Mucosa of descending colon (tissue), 3 donors: ENCODE results near the gene BUD13. TPM values are rescaled to one million over a fixed set of nuclear protein-coding genes. Genes with fewer than 3 reads are reported as not detected.

ENCODE experiments used
- ATAC-seq: fragments of 200-7000 bp; cut with Tn5 transposase; one replicate; pipeline ENCODE4 v1.9.1; 2020; ENCODE audit warnings: mild to moderate bottlenecking, moderate library complexity
- DNase-seq, 3 donors: peaks; one replicate each; pipeline ENCODE4 v3.0.0-alpha.2; 2020
- H3K36me3 ChIP-seq: fragments of 200-600 bp; one replicate; pipeline ENCODE4 v1.8.0; 2021; ENCODE audit warnings: low read depth, mild to moderate bottlenecking
- H3K4me1 ChIP-seq: fragments of 200-600 bp; one replicate; pipeline ENCODE4 v1.8.0; 2021; ENCODE audit warnings: low read depth, mild to moderate bottlenecking
- H3K4me3 ChIP-seq: fragments of 200-600 bp; one replicate; pipeline ENCODE4 v1.8.0; 2021; ENCODE audit warnings: mild to moderate bottlenecking
- H3K9me3 ChIP-seq: fragments of 200-600 bp; one replicate; pipeline ENCODE4 v1.8.0; 2021; ENCODE audit warnings: mild to moderate bottlenecking
- intact Hi-C, 2 donors: fragments of 100-400 bp; cut with DNase I in 1 of 2; cut with micrococcal nuclease in 1 of 2; formaldehyde crosslinking; loops; one replicate each; pipeline versions ENCODE4 v1.11.0 to v1.11.1; 2022; cut with DNase I, micrococcal nuclease
- total RNA-seq, 3 donors: library from RNA; stranded (reverse); fragmentation: NEBNext Ultra II Directional in 2 of 3; extraction: Animal tissue kit (Norgen Biotek cat#: 25700) in 2 of 3; gene quantifications; one replicate each; pipeline versions ENCODE4 v1.2.1 to v1.2.4, GENCODE V29; 2021 to 2023
- TF ChIP-seq, protein P1 (sequence below): fragments of 200-600 bp; IDR thresholded peaks from one replicate; pipeline ENCODE4 v1.8.0; 2022; ENCODE audit warnings: antibody characterized with exemption, mild to moderate bottlenecking
- donor health status: DM: no; HTN: no; CAD: no; lungs with moderate emphysema.
- donor health status: DM: no; HTN: no; CAD: no.
- donor health status: DM: no; HTN: yes; CAD: no.

BUD13 gene
- total RNA-seq, 3 donors from 2014 or later, result 15.6 to 18.9 (median 15.6) TPM

DNA sequence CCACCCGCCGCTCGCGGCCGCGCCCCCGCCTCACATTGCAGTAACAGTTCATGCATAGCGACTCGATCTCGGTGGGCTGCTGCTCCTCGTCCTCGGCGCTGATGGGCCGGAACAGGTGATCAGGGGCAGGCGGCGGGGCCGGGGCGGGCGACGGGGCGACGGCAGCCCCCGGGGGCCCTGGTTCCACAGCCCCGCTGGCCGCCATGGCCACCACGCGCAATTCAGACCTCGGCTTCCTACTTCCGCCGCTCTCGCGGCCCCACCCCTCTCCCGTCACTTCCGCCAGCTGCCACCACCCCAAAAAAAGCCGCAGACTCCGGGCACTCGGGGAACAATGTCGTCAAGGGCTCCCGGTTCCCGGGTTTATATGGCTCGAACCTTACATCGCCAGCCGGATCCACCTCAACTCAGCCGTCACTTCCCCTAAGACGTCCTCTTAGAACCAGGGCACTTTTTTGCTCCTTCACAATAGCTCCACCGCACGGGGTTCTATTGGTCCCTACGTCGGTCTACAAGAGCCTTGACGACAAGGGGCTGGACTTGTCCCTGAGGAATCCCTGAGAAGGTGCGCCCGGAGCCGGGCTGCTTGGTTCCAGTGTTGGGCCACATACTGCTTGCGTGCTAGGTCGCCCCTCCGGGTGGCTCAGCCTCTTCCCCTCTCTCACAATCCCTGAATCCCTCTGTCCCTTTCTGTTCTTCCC is 15.1 kb upstream of the BUD13 start, which contains the start of gene ZPR1:
ZPR1 (minus strand) TSS at position 238 of the 701 bp plus-strand sequence; CDS start at position 205, 33 bp downstream.
- H3K4me1 ChIP-seq, result peaks cover 11% of the 10 kb centered on the region
- intact Hi-C loops, result no loop called here

DNA sequence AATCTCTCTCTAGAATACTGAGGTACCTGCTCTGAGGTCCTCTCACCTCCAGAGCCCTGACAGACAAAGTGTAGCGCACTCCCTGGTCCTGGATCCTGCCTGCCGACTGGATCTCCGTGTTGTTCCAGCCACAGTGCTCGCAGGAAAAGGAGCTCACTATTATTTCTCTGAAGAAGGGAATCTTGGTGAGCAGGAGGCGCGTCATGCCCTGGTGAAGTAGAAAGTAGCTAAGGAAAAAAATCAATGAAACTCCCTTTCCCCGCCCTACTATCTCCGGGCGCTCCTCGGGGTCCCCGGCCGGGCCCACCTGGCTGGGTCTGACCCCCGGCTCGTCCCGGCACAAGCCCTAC is 14.6 kb upstream of the BUD13 start:
- no peak for DNase-seq
- intact Hi-C loops, result no loop called here
- peak; percentile 18 for ATAC-seq
- H3K4me1 ChIP-seq, result peaks cover 11% of the 10 kb centered on the region
- H3K4me3 ChIP-seq, result peak overlapping the region; percentile 94
- no peaks in the 10 kb centered on the region for H3K36me3 ChIP-seq
- TF ChIP-seq, protein P1, sequence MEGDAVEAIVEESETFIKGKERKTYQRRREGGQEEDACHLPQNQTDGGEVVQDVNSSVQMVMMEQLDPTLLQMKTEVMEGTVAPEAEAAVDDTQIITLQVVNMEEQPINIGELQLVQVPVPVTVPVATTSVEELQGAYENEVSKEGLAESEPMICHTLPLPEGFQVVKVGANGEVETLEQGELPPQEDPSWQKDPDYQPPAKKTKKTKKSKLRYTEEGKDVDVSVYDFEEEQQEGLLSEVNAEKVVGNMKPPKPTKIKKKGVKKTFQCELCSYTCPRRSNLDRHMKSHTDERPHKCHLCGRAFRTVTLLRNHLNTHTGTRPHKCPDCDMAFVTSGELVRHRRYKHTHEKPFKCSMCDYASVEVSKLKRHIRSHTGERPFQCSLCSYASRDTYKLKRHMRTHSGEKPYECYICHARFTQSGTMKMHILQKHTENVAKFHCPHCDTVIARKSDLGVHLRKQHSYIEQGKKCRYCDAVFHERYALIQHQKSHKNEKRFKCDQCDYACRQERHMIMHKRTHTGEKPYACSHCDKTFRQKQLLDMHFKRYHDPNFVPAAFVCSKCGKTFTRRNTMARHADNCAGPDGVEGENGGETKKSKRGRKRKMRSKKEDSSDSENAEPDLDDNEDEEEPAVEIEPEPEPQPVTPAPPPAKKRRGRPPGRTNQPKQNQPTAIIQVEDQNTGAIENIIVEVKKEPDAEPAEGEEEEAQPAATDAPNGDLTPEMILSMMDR, result no peak
- H3K9me3 ChIP-seq, result no peaks in the 10 kb centered on the region

More for the DNA sequence above, 15.1 kb upstream of the BUD13 start, which contains the start of gene ZPR1:
- no peaks in the 10 kb centered on the region for H3K36me3 ChIP-seq
- DNase-seq (peak; percentile 91 to 93 (median 91)), ATAC-seq (peak; percentile 93)
- no peaks in the 10 kb centered on the region for H3K9me3 ChIP-seq
- H3K4me3 ChIP-seq, result peak within 1 kb of the TSS; percentile 94
- TF ChIP-seq, protein P1, result no peak

DNA sequence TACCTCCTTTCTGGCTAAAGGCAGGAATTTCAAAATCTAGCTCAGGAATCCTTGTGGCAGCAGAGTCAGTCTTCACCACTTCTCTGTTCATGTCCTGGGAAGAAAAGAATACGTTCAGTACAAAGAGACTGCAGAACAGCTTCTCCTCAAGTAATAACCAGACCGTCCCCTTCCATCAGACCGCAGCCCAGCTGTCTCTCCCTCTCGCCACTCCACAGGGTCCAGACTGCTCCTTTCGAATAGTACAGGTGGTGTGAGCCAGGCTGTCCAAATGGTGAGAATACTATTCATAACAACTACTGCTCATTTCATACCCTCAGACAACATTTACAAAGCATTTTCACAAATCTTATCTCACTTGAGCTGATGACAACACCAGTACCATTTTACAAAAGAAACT is 14.2 kb upstream of the BUD13 start:
- H3K4me3 ChIP-seq, result no peak overlapping the region
- no peak for ATAC-seq
- intact Hi-C loops, result no loop called here
- no peak for DNase-seq
- peaks cover 11% of the 10 kb centered on the region for H3K4me1 ChIP-seq
- TF ChIP-seq, protein P1, result no peak
- H3K36me3 ChIP-seq, result no peaks in the 10 kb centered on the region
- no peaks in the 10 kb centered on the region for H3K9me3 ChIP-seq

GRCh38 chr11:116786326-116786725 is 13.5 kb upstream of the BUD13 start:
- Histone ChIP-seq H3K4me1 (peaks cover 9% of the 10 kb centered on the region), H3K9me3 (no peaks in the 10 kb centered on the region), H3K4me3 (no peak overlapping the region), H3K36me3 (no peaks in the 10 kb centered on the region)
- ATAC-seq (no peak), DNase-seq (no peak)
- TF ChIP-seq, protein P1, result no peak
- intact Hi-C loops, result no loop called here

- intact Hi-C loops, result no loop called here
- TF ChIP-seq, protein P1, result no peak
- Histone ChIP-seq H3K36me3 (peaks cover 6% of the 10 kb centered on the region), H3K4me1 (peaks cover 7% of the 10 kb centered on the region), H3K4me3 (no peak overlapping the region), H3K9me3 (no peaks in the 10 kb centered on the region)
- no peak for ATAC-seq
- DNase-seq, result no peak
These were observed 9.9 kb upstream of the BUD13 start for GRCh38 chr11:116782728-116783127.
